Myometrial cell (primary cell): ENCODE data around the gene OR10A7. TPM values are rescaled to one million over a fixed set of nuclear protein-coding genes. Genes with fewer than 3 reads are reported as not detected.

ENCODE experiments used
- total RNA-seq: library from RNA; depleted of rRNA; stranded (reverse); fragments of >200 nt; gene quantifications from 2 replicates; pipeline ENCODE4 v1.2.3, GENCODE V29; 2015

The OR10A7 gene
- total RNA-seq: not detected in 2 replicates

GRCh38 chr12:55220725-55221124 is at the start of gene OR10A7:
Gene OR10A7, plus strand, starts transcription at chr12:55221025. Its CDS starts 0 bp downstream, at chr12:55221025.

GRCh38 chr12:55244309-55244708 is 23.5 kb downstream of the OR10A7 start, which contains the start of gene OR6C74:
Gene OR6C74, plus strand, starts transcription at chr12:55244609. Its CDS starts 2,679 bp downstream, at chr12:55247288.

Other genes with a start within 250 kb of the OR10A7 start
- gene TESPA1, start 236.3 kb upstream of the OR10A7 start, total RNA-seq: not detected in 2 replicates
- not detected in 2 replicates for gene NEUROD4, start 201.1 kb upstream of the OR10A7 start, total RNA-seq
- not detected in 2 replicates for gene OR9K2, start 94.6 kb upstream of the OR10A7 start, total RNA-seq
- gene OR6C74, start 23.6 kb downstream of the OR10A7 start, total RNA-seq: not detected in 2 replicates
- not detected in 2 replicates for gene OR6C6, start 75.5 kb downstream of the OR10A7 start, total RNA-seq
- not detected in 2 replicates for gene OR6C1, start 93.3 kb downstream of the OR10A7 start, total RNA-seq
- not detected in 2 replicates for gene OR6C3, start 109.7 kb downstream of the OR10A7 start, total RNA-seq
- gene OR6C75, start 141.9 kb downstream of the OR10A7 start, total RNA-seq: not detected in 2 replicates
- not detected in 2 replicates for gene OR6C65, start 179.5 kb downstream of the OR10A7 start, total RNA-seq
- gene OR6C76, start 205.2 kb downstream of the OR10A7 start, total RNA-seq: not detected in 2 replicates
- not detected in 2 replicates for gene OR6C2, start 223.1 kb downstream of the OR10A7 start, total RNA-seq
- gene OR6C70, start 249.1 kb downstream of the OR10A7 start, total RNA-seq: not detected in 2 replicates